ENCODE measurements around the gene CACNG3. TPM values are rescaled to one million over a fixed set of nuclear protein-coding genes. Genes with fewer than 3 reads are reported as not detected.
"Not testable (repeated sequence)": the region's sequence is repeated elsewhere in the genome, so short reads cannot be mapped to it uniquely, and the experiment has no call there.

Gene CACNG3
- total and polyA plus RNA-seq, 7 experiments from 2014 or later = not detected

- H3K36me3 Mint-ChIP-seq; H3K27ac Mint-ChIP-seq; H3K9me3 Mint-ChIP-seq; H3K4me3 Mint-ChIP-seq; H3K36me3 ChIP-seq (ENCODE audit: control insufficient read depth in 2 of 3, insufficient read depth in 3 of 3, low read length in 3 of 3); POLR2A ChIA-PET; H3K4me3 ChIP-seq (ENCODE audit: low read length); H3K27me3 ChIP-seq (ENCODE audit: control insufficient read depth in 2 of 2, insufficient read depth in 2 of 2, low read length in 2 of 2); intact Hi-C loops (cut with micrococcal nuclease); DNase-seq; H3K4me1 ChIP-seq (ENCODE audit: control insufficient read depth in 2 of 2, insufficient read depth in 2 of 2, low read length in 2 of 2); H3K9me3 ChIP-seq (ENCODE audit: control insufficient read depth in 2 of 3, low read length in 3 of 3); ATAC-seq; H3K4me1 Mint-ChIP-seq; CTCF ChIA-PET; H3K27ac ChIP-seq (ENCODE audit: low read depth, low read length): not testable (repeated sequence)
- peaks cover 8 to 28% (median 15%) of the 10 kb centered on the region in 5 donors for H3K27me3 Mint-ChIP-seq
Measured at GRCh38 chr16:24300750-24301149, 44.6 kb downstream of the CACNG3 start.

GRCh38 chr16:24302636-24303035 lies 46.5 kb downstream of the CACNG3 start:
- Histone ChIP-seq H3K27ac (ENCODE audit: low read depth, low read length) (no peak overlapping the region), H3K9me3 (ENCODE audit: control insufficient read depth in 2 of 3, low read length in 3 of 3) (no peaks in the 10 kb centered on the region), H3K4me3 (ENCODE audit: low read length) (no peak overlapping the region), H3K36me3 (ENCODE audit: control insufficient read depth in 2 of 3, insufficient read depth in 3 of 3, low read length in 3 of 3) (no peaks in the 10 kb centered on the region), H3K27me3 (ENCODE audit: control insufficient read depth in 2 of 2, insufficient read depth in 2 of 2, low read length in 2 of 2) (no peaks in the 10 kb centered on the region), H3K4me1 (ENCODE audit: control insufficient read depth in 2 of 2, insufficient read depth in 2 of 2, low read length in 2 of 2) (no peaks in the 10 kb centered on the region)
- intact Hi-C loops (cut with micrococcal nuclease) = no loop called here
- ATAC-seq = no peak
- ChIA-PET CTCF (no interaction called here), POLR2A (no interaction called here)
- H3K4me1 Mint-ChIP-seq = no peaks in the 10 kb centered on the region
- no peak overlapping the region for H3K4me3 Mint-ChIP-seq
- no peaks in the 10 kb centered on the region for H3K36me3 Mint-ChIP-seq
- no peak for DNase-seq
- H3K27ac Mint-ChIP-seq = no peak overlapping the region
- peaks cover 5 to 35% (median 19%) of the 10 kb centered on the region in 5 donors for H3K27me3 Mint-ChIP-seq
- H3K9me3 Mint-ChIP-seq = peaks cover 0 to 4% (median 0%) of the 10 kb centered on the region in 11 donors

- Histone ChIP-seq H3K4me1 (ENCODE audit: control insufficient read depth in 2 of 2, insufficient read depth in 2 of 2, low read length in 2 of 2) (no peaks in the 10 kb centered on the region), H3K36me3 (ENCODE audit: control insufficient read depth in 2 of 3, insufficient read depth in 3 of 3, low read length in 3 of 3) (no peaks in the 10 kb centered on the region), H3K4me3 (ENCODE audit: low read length) (no peak overlapping the region), H3K27ac (ENCODE audit: low read depth, low read length) (no peak overlapping the region), H3K27me3 (ENCODE audit: control insufficient read depth in 2 of 2, insufficient read depth in 2 of 2, low read length in 2 of 2) (no peaks in the 10 kb centered on the region), H3K9me3 (ENCODE audit: control insufficient read depth in 2 of 3, low read length in 3 of 3) (no peaks in the 10 kb centered on the region)
- Mint-ChIP-seq H3K4me1 (no peaks in the 10 kb centered on the region), H3K4me3 (no peak overlapping the region), H3K27me3 (peaks cover 0 to 34% (median 20%) of the 10 kb centered on the region in 5 donors), H3K27ac (no peak overlapping the region), H3K36me3 (no peaks in the 10 kb centered on the region), H3K9me3 (peaks cover 0 to under 1% (median 0%) of the 10 kb centered on the region in 11 donors)
- ATAC-seq (no peak), DNase-seq (no peak)
- intact Hi-C loops (cut with micrococcal nuclease) = no loop called here
- ChIA-PET CTCF (no interaction called here), POLR2A (no interaction called here)
Measured at GRCh38 chr16:24308200-24308599, 52.1 kb downstream of the CACNG3 start.

GRCh38 chr16:24309258-24310142 lies 53.4 kb downstream of the CACNG3 start:
- POLR2A ChIA-PET = no interaction called here
- H3K9me3 ChIP-seq (ENCODE audit: control insufficient read depth in 2 of 3, low read length in 3 of 3) = no peaks in the 10 kb centered on the region
- no peak overlapping the region for H3K4me3 ChIP-seq (ENCODE audit: low read length)
- H3K36me3 ChIP-seq (ENCODE audit: control insufficient read depth in 2 of 3, insufficient read depth in 3 of 3, low read length in 3 of 3) = no peaks in the 10 kb centered on the region
- Mint-ChIP-seq H3K27me3 (peaks cover 0 to 34% (median 23%) of the 10 kb centered on the region in 5 donors), H3K36me3 (no peaks in the 10 kb centered on the region), H3K4me1 (no peaks in the 10 kb centered on the region), H3K9me3 (no peaks in the 10 kb centered on the region), H3K27ac (no peak overlapping the region), H3K4me3 (no peak overlapping the region)
- no peaks in the 10 kb centered on the region for H3K27me3 ChIP-seq (ENCODE audit: control insufficient read depth in 2 of 2, insufficient read depth in 2 of 2, low read length in 2 of 2)
- intact Hi-C loops (cut with micrococcal nuclease) = no loop called here
- H3K4me1 ChIP-seq (ENCODE audit: control insufficient read depth in 2 of 2, insufficient read depth in 2 of 2, low read length in 2 of 2) = no peaks in the 10 kb centered on the region
- ATAC-seq (no peak), DNase-seq (no peak)
- CTCF ChIA-PET = no interaction called here
- H3K27ac ChIP-seq (ENCODE audit: low read depth, low read length) = no peak overlapping the region

- Mint-ChIP-seq H3K27ac (no peak overlapping the region), H3K27me3 (peaks cover 3 to 40% (median 31%) of the 10 kb centered on the region in 5 donors), H3K4me1 (peaks cover 0 to 1% (median 0%) of the 10 kb centered on the region in 7 donors), H3K9me3 (peaks cover 0 to 3% (median 0%) of the 10 kb centered on the region in 11 donors), H3K36me3 (no peaks in the 10 kb centered on the region), H3K4me3 (no peak overlapping the region)
- POLR2A ChIA-PET = no interaction called here
- CTCF ChIA-PET = no interaction called here
- Histone ChIP-seq H3K36me3 (ENCODE audit: control insufficient read depth in 2 of 3, insufficient read depth in 3 of 3, low read length in 3 of 3) (no peaks in the 10 kb centered on the region), H3K27ac (ENCODE audit: low read depth, low read length) (no peak overlapping the region), H3K27me3 (ENCODE audit: control insufficient read depth in 2 of 2, insufficient read depth in 2 of 2, low read length in 2 of 2) (peaks cover 0 to 2% of the 10 kb centered on the region in 2 donors), H3K9me3 (ENCODE audit: control insufficient read depth in 2 of 3, low read length in 3 of 3) (no peaks in the 10 kb centered on the region), H3K4me1 (ENCODE audit: control insufficient read depth in 2 of 2, insufficient read depth in 2 of 2, low read length in 2 of 2) (no peaks in the 10 kb centered on the region), H3K4me3 (ENCODE audit: low read length) (no peak overlapping the region)
- ATAC-seq (no peak), DNase-seq (no peak)
- intact Hi-C loops (cut with micrococcal nuclease) = no loop called here
Measured at GRCh38 chr16:24315343-24315742, 59.2 kb downstream of the CACNG3 start.

- H3K27me3 Mint-ChIP-seq = peaks cover 9 to 46% (median 27%) of the 10 kb centered on the region in 5 donors
- DNase-seq (no peak), ATAC-seq (no peak)
- no peaks in the 10 kb centered on the region for H3K36me3 ChIP-seq (ENCODE audit: control insufficient read depth in 2 of 3, insufficient read depth in 3 of 3, low read length in 3 of 3)
- no peak overlapping the region for H3K4me3 ChIP-seq (ENCODE audit: low read length)
- no peak overlapping the region for H3K27ac ChIP-seq (ENCODE audit: low read depth, low read length)
- no peak overlapping the region for H3K4me3 Mint-ChIP-seq
- peaks cover 2 to 3% of the 10 kb centered on the region in 2 donors for H3K27me3 ChIP-seq (ENCODE audit: control insufficient read depth in 2 of 2, insufficient read depth in 2 of 2, low read length in 2 of 2)
- ChIA-PET POLR2A (no interaction called here), CTCF (no interaction called here)
- peaks cover 0 to 1% (median 0%) of the 10 kb centered on the region in 7 donors for H3K4me1 Mint-ChIP-seq
- H3K9me3 Mint-ChIP-seq = peaks cover 0 to 5% (median 0%) of the 10 kb centered on the region in 11 donors
- no peaks in the 10 kb centered on the region for H3K9me3 ChIP-seq (ENCODE audit: control insufficient read depth in 2 of 3, low read length in 3 of 3)
- no peaks in the 10 kb centered on the region for H3K36me3 Mint-ChIP-seq
- H3K4me1 ChIP-seq (ENCODE audit: control insufficient read depth in 2 of 2, insufficient read depth in 2 of 2, low read length in 2 of 2) = no peaks in the 10 kb centered on the region
- no peak overlapping the region for H3K27ac Mint-ChIP-seq
- intact Hi-C loops (cut with micrococcal nuclease) = no loop called here
Measured at GRCh38 chr16:24318680-24319079, 62.5 kb downstream of the CACNG3 start.
